ENCODE measurements around the gene CABP5.

The CABP5 gene

DNA sequence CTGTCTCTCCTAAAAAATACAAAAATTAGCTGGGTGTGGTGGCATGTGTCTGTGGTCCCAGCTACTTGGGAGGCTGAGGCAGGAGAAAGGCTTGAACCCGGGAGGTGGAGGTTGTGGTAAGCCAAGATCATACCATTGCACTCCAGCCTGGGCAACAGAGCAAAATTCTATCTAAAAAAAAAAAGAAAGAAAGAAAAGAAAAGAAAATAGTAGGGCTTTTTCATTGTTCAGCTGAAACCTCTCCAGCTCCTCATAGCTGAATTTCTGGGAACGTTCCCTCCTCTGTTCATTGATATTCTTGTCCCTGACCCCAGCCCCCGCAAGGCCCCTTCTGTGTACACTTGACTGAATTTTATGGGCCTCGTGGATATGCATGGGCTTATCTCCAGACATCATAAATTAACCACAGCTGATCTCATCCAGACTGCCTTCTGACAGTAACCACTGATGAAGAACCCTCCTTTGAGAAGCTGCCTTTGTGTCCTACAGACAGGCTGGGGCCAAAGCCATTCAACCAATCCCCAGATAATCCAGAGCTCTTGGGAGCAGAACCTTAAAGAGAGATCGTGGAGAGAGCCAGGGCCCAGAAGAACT lies 49.6 kb downstream of the CABP5 start, which contains the start of gene ELSPBP1:
TSS of gene ELSPBP1 (plus strand) at position 424 of the 594 bp plus-strand sequence. CDS start 14,036 bp downstream, outside the sequence.
- no peak within 1 kb of the TSS for H2BK5ac ChIP-seq (ENCODE audit: low read depth, low read length, poor library complexity, severe bottlenecking)
- H3K14ac ChIP-seq (ENCODE audit: low read length in 2 of 2): no peak within 1 kb of the TSS
- 20% methylated on average over 4 of the region's 5 CpGs for WGBS
- H2AFZ ChIP-seq (ENCODE audit: low read depth, low read length): no peak within 1 kb of the TSS
- no peaks in the 10 kb centered on the region for H3K4me1 ChIP-seq (ENCODE audit: control insufficient read depth, insufficient read depth, low read depth, low read length)
- no peak within 1 kb of the TSS for H2AK5ac ChIP-seq (ENCODE audit: low read length, severe bottlenecking)
- peaks cover 11 to 62% of the 10 kb centered on the region in 2 experiments for H3K27me3 ChIP-seq (ENCODE audit: control insufficient read depth in 1 of 2, insufficient read depth in 1 of 2, low read length in 2 of 2)
- DNase-seq: peak; percentile 21
- H2BK120ac ChIP-seq (ENCODE audit: low read depth, low read length): no peak within 1 kb of the TSS
- H4K8ac ChIP-seq (ENCODE audit: low read length): no peak within 1 kb of the TSS
- no peaks in the 10 kb centered on the region for H3K36me3 ChIP-seq (ENCODE audit: control insufficient read depth in 1 of 2, insufficient read depth in 2 of 2, low read depth in 1 of 2, low read length in 2 of 2)
- H3K27ac ChIP-seq (ENCODE audit: low read length, poor library complexity, severe bottlenecking): no peak within 1 kb of the TSS
- no peaks in the 10 kb centered on the region for H3K9me3 ChIP-seq (ENCODE audit: control insufficient read depth, low read length)
- H3K79me1 ChIP-seq (replicated peaks; ENCODE audit: low read length, poor library complexity, severe bottlenecking): no peaks in the 10 kb centered on the region
- no peak within 1 kb of the TSS for H3K4me2 ChIP-seq (ENCODE audit: low read length, poor library complexity, severe bottlenecking)
- no peak within 1 kb of the TSS for H3K18ac ChIP-seq (ENCODE audit: low read depth in 1 of 2, low read length in 2 of 2)
- no peak within 1 kb of the TSS for H3K4me3 ChIP-seq (ENCODE audit: insufficient read depth in 1 of 2, low read depth in 1 of 2, low read length in 2 of 2)
- no peak within 1 kb of the TSS for H2BK15ac ChIP-seq (ENCODE audit: low read depth, poor library complexity, severe bottlenecking)
- H3K9ac ChIP-seq (ENCODE audit: low read length): no peak within 1 kb of the TSS
- H4K91ac ChIP-seq (ENCODE audit: low read length): no peak within 1 kb of the TSS
- no peak within 1 kb of the TSS for H2BK12ac ChIP-seq (ENCODE audit: low read length in 2 of 2)
- H3K4ac ChIP-seq (ENCODE audit: low read depth in 1 of 2, low read length in 2 of 2): no peak within 1 kb of the TSS
- no peak within 1 kb of the TSS for H3K23ac ChIP-seq (ENCODE audit: low read length in 2 of 2)

- WGBS: 76% methylated on average over 2 of the region's 2 CpGs
- H2BK12ac ChIP-seq (ENCODE audit: low read length in 2 of 2): no peak within 1 kb of the TSS
Measured at GRCh38 chr19:47992070-47992469, 51.8 kb downstream of the CABP5 start, which contains the start of gene BSPH1. BSPH1 (minus strand) TSS chr19:47992170; CDS start chr19:47992081, 89 bp downstream.

DNA sequence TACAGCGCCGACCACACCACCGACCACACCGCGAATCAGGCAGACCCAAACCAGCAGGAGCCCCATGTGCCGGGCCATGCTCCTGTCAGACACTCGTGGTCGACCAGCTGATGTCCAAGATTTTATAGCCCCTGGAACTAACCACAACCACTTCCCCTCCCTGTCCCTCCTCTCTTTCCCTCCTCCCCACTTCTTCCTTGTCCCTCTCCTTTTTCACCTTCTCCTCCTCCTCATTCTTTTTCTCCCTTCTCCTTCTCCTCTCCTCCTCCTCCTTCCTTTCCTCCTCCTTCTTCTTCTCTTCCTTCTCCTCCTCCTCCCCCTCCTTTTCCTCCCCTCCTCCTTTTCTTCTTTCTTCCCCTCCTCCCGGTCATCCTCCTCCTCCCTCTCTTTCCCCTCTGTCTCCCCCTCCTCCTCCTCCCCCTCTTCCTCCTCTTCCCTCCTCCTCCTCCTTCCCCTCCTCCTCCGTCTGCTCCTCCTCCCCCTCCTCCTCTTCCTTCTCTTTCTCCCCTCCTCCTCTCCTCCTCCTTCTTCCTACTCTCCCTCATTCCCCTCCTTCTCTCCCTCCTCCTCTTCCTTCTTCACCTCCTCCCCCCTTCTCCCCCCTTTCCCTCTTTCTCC lies 52.6 kb downstream of the CABP5 start:
- Histone ChIP-seq H4K8ac (ENCODE audit: low read length) (no peak overlapping the region), H3K79me1 (replicated peaks; ENCODE audit: low read length, poor library complexity, severe bottlenecking) (no peaks in the 10 kb centered on the region), H3K9ac (ENCODE audit: low read length) (no peak overlapping the region), H2BK12ac (ENCODE audit: low read length in 2 of 2) (no peak overlapping the region), H3K14ac (ENCODE audit: low read length in 2 of 2) (no peak overlapping the region), H3K4me1 (ENCODE audit: control insufficient read depth, insufficient read depth, low read depth, low read length) (no peaks in the 10 kb centered on the region), H2BK5ac (ENCODE audit: low read depth, low read length, poor library complexity, severe bottlenecking) (no peak overlapping the region), H3K27ac (ENCODE audit: low read length, poor library complexity, severe bottlenecking) (no peak overlapping the region), H3K27me3 (ENCODE audit: control insufficient read depth in 1 of 2, insufficient read depth in 1 of 2, low read length in 2 of 2) (peaks cover 17 to 66% of the 10 kb centered on the region in 2 experiments), H3K36me3 (ENCODE audit: control insufficient read depth in 1 of 2, insufficient read depth in 2 of 2, low read depth in 1 of 2, low read length in 2 of 2) (no peaks in the 10 kb centered on the region), H3K4me3 (ENCODE audit: insufficient read depth in 1 of 2, low read depth in 1 of 2, low read length in 2 of 2) (no peak overlapping the region), H3K23ac (ENCODE audit: low read length in 2 of 2) (no peak overlapping the region), H2AK5ac (ENCODE audit: low read length, severe bottlenecking) (no peak overlapping the region), H3K4ac (ENCODE audit: low read depth in 1 of 2, low read length in 2 of 2) (no peak overlapping the region), H3K18ac (ENCODE audit: low read depth in 1 of 2, low read length in 2 of 2) (no peak overlapping the region), H4K91ac (ENCODE audit: low read length) (no peak overlapping the region), H3K9me3 (ENCODE audit: control insufficient read depth, low read length) (no peaks in the 10 kb centered on the region), H2BK15ac (ENCODE audit: low read depth, poor library complexity, severe bottlenecking) (no peak overlapping the region), H3K4me2 (ENCODE audit: low read length, poor library complexity, severe bottlenecking) (no peak overlapping the region), H2BK120ac (ENCODE audit: low read depth, low read length) (no peak overlapping the region), H2AFZ (ENCODE audit: low read depth, low read length) (no peak overlapping the region)
- no peak for DNase-seq
- 65% methylated on average over 10 of the region's 10 CpGs for WGBS

More at GRCh38 chr19:47992070-47992469, 51.8 kb downstream of the CABP5 start, which contains the start of gene BSPH1:
- Histone ChIP-seq H3K79me1 (replicated peaks; ENCODE audit: low read length, poor library complexity, severe bottlenecking) (no peaks in the 10 kb centered on the region), H3K4me2 (ENCODE audit: low read length, poor library complexity, severe bottlenecking) (no peak within 1 kb of the TSS), H3K14ac (ENCODE audit: low read length in 2 of 2) (no peak within 1 kb of the TSS), H3K27ac (ENCODE audit: low read length, poor library complexity, severe bottlenecking) (no peak within 1 kb of the TSS), H2BK5ac (ENCODE audit: low read depth, low read length, poor library complexity, severe bottlenecking) (no peak within 1 kb of the TSS), H2AK5ac (ENCODE audit: low read length, severe bottlenecking) (no peak within 1 kb of the TSS), H2BK15ac (ENCODE audit: low read depth, poor library complexity, severe bottlenecking) (no peak within 1 kb of the TSS), H3K36me3 (ENCODE audit: control insufficient read depth in 1 of 2, insufficient read depth in 2 of 2, low read depth in 1 of 2, low read length in 2 of 2) (no peaks in the 10 kb centered on the region), H3K18ac (ENCODE audit: low read depth in 1 of 2, low read length in 2 of 2) (no peak within 1 kb of the TSS), H3K4me1 (ENCODE audit: control insufficient read depth, insufficient read depth, low read depth, low read length) (no peaks in the 10 kb centered on the region), H4K8ac (ENCODE audit: low read length) (no peak within 1 kb of the TSS), H3K4ac (ENCODE audit: low read depth in 1 of 2, low read length in 2 of 2) (no peak within 1 kb of the TSS), H3K27me3 (ENCODE audit: control insufficient read depth in 1 of 2, insufficient read depth in 1 of 2, low read length in 2 of 2) (peaks cover 16 to 67% of the 10 kb centered on the region in 2 experiments), H4K91ac (ENCODE audit: low read length) (no peak within 1 kb of the TSS), H3K9me3 (ENCODE audit: control insufficient read depth, low read length) (no peaks in the 10 kb centered on the region), H3K4me3 (ENCODE audit: insufficient read depth in 1 of 2, low read depth in 1 of 2, low read length in 2 of 2) (no peak within 1 kb of the TSS), H2BK120ac (ENCODE audit: low read depth, low read length) (no peak within 1 kb of the TSS), H2AFZ (ENCODE audit: low read depth, low read length) (no peak within 1 kb of the TSS), H3K9ac (ENCODE audit: low read length) (no peak within 1 kb of the TSS), H3K23ac (ENCODE audit: low read length in 2 of 2) (no peak within 1 kb of the TSS)
- no peak for DNase-seq

All from mesenchymal stem cell (in vitro differentiated cells and primary cell).